ENCODE results near the gene CDH4. TPM values are rescaled to one million over a fixed set of nuclear protein-coding genes. Genes with fewer than 3 reads are reported as not detected.

CDH4 gene
- total and polyA plus RNA-seq, 2 of the 13 experiments (the other 11 are each of a cell fraction or from before 2014, with no cell fraction given) = not detected

DNA sequence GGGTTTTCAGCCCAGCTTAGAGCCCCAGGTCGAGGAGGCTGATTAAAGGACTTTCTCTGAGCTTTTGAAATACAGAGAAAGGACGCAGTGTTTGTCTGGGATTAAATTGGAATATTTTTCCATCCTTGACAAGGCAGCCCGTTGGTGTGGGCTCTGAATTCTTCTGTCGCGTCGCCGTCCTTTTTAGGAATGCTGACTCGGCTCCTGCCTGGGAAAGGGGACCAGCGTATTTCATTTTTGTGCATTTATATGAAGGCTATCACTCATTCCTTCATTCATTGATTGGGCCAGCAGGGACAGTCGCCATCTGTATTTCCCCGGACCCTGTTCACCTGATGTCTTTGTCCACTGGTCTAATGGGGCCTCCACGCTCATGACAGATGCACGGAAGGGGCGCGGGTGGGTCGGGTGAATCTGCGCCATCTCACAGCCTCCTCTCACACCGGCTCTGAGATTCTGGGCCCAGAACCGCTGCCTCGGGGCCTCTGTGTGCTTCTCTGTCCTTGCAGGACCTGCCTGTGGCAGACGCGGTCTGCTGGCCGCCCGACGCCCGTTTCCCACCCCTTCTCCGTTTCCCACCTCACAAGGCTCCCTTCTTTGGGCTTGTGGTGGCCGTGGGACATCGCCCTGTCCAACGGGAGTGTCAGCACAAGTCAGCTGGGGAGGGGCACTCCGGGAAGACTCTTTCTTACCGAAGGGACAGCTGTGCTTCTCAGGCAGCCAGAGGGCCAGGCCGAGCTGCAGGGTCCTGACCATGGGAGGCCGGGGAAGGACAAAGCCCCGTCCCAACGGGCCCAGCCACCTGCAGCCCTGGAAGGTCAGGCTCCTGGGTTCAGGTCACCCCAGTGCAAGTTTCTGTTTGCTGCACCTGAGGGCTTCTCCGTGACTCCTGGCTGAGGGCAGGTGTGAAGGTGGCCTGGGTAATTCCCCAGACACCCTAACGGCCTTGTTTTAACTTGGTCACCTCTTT, 656.3 kb downstream of the CDH4 start:
- CTCF ChIA-PET (ENCODE audit: low intra/inter-chr PET ratio, low total read pairs) = no interaction called here
- POLR2A ChIA-PET = no interaction called here
- intact Hi-C loops (cut with micrococcal nuclease; ENCODE audit: unreplicated experiment) (no loop called here), in situ Hi-C loops (cut with HindIII; ENCODE audit: extremely low pct_ligation_motif_present, low pct_unique_long_range_greater_than_20kb) (no loop called here)
- Histone ChIP-seq H3K9ac (ENCODE audit: insufficient read depth, low read depth, low read length) (no peak overlapping the region), H3K36me3 (replicated peaks in 1 of 2; ENCODE audit: control insufficient read depth in 1 of 2, insufficient read depth in 2 of 2, low read length in 2 of 2) (no peaks in the 10 kb centered on the region), H3K4me1 (ENCODE audit: insufficient read depth, low read length) (no peaks in the 10 kb centered on the region), H3K27ac (ENCODE audit: extremely low read length, insufficient read depth, low read length) (no peak overlapping the region), H3K4me2 (ENCODE audit: low read depth, low read length) (no peak overlapping the region), H3K79me2 (ENCODE audit: insufficient read depth, low read length) (no peaks in the 10 kb centered on the region), H4K20me1 (ENCODE audit: insufficient read depth, low read length) (no peaks in the 10 kb centered on the region), H3K27me3 (ENCODE audit: control insufficient read depth in 1 of 2, insufficient read depth in 2 of 2, low read length in 2 of 2) (peaks cover 31 to 83% of the 10 kb centered on the region in 2 experiments), H3K4me3 (replicated peaks in 1 of 3; ENCODE audit: insufficient read depth in 1 of 3, low read depth in 2 of 3, low read length in 3 of 3) (no peak overlapping the region), H3K9me3 (ENCODE audit: low read length) (no peaks in the 10 kb centered on the region), H2AFZ (ENCODE audit: low read length) (no peak overlapping the region)
- WGBS (ENCODE audit: low lambda C conversion rate) = 37% methylated on average over 34 of the region's 38 CpGs
- FAIRE-seq = no peak
- BruUV-seq (replicated peaks) = no TSS peak
- no peak for ATAC-seq
- no peak for DNase-seq (ENCODE audit: low spot score)
- no peak for TF ChIP-seq NONO (IDR thresholded peaks at IDR 0.05)
- no peak for TF ChIP-seq NONO (CRISPR knock-in tag; conservative IDR thresholded peaks at IDR 0.05)
- TF ChIP-seq, protein P1, sequence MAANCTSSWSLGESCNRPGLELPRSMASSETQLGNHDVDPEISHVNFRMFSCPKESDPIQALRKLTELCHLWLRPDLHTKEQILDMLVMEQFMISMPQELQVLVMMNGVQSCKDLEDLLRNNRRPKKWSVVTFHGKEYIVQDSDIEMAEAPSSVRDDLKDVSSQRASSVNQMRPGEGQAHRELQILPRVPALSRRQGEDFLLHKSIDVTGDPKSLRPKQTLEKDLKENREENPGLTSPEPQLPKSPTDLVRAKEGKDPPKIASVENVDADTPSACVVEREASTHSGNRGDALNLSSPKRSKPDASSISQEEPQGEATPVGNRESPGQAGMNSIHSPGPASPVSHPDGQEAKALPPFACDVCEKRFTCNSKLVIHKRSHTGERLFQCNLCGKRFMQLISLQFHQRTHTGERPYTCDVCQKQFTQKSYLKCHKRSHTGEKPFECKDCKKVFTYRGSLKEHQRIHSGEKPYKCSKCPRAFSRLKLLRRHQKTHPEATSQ (CRISPR knock-in tag; IDR thresholded peaks at IDR 0.05; ENCODE audit: borderline replicate concordance) = no peak
- TF ChIP-seq, protein P2, sequence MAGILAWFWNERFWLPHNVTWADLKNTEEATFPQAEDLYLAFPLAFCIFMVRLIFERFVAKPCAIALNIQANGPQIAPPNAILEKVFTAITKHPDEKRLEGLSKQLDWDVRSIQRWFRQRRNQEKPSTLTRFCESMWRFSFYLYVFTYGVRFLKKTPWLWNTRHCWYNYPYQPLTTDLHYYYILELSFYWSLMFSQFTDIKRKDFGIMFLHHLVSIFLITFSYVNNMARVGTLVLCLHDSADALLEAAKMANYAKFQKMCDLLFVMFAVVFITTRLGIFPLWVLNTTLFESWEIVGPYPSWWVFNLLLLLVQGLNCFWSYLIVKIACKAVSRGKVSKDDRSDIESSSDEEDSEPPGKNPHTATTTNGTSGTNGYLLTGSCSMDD (CRISPR knock-in tag; IDR thresholded peaks at IDR 0.05) = no peak
- no peak for TF ChIP-seq HINFP (CRISPR knock-in tag; IDR thresholded peaks at IDR 0.05; ENCODE audit: low read depth)
- no peak for TF ChIP-seq CENPT (CRISPR knock-in tag; IDR thresholded peaks at IDR 0.05; ENCODE audit: low read depth)
- TF ChIP-seq ZNF362 (CRISPR knock-in tag; IDR thresholded peaks at IDR 0.05; ENCODE audit: borderline replicate concordance) = no peak
- no peak for TF ChIP-seq TEAD3 (CRISPR knock-in tag; optimal IDR thresholded peaks at IDR 0.05; ENCODE audit: borderline replicate concordance)
- TF ChIP-seq ZMAT3 (CRISPR knock-in tag; conservative IDR thresholded peaks at IDR 0.05) = no peak
- peak; percentile 59 for TF ChIP-seq MAFF (IDR thresholded peaks at IDR 0.05; ENCODE audit: low read depth, low read length)
- TF ChIP-seq ZFP82 (CRISPR knock-in tag; IDR thresholded peaks at IDR 0.05; ENCODE audit: borderline replicate concordance) = no peak
- no peak for TF ChIP-seq CEBPZ (IDR thresholded peaks at IDR 0.05; ENCODE audit: low read length)
- TF ChIP-seq MAFK (conservative IDR thresholded peaks at IDR 0.05 in 1 of 2, IDR thresholded peaks at IDR 0.05 in 1 of 2; ENCODE audit: low read length in 2 of 2) = peak; percentile 70 to 71; a peak in 3 of 4 replicates
- peak; percentile 20 for TF ChIP-seq HNRNPLL (IDR thresholded peaks at IDR 0.05; ENCODE audit: low read depth, low read length, poor library complexity, severe bottlenecking)

Measured in HepG2 (cell line).